ENCODE data around the gene FSHR. TPM values are rescaled to one million over a fixed set of nuclear protein-coding genes. Genes with fewer than 3 reads are reported as not detected.

Gene FSHR
- total RNA-seq, 1 donor from 2014 or later, result not detected

- DNase-seq (ENCODE audit: low spot score), result no peak
These were observed 193.3 kb downstream of the FSHR start for GRCh38 chr2:48961009-48961408.

- no peak for DNase-seq (ENCODE audit: low spot score)
These were observed 199.4 kb downstream of the FSHR start for GRCh38 chr2:48954935-48955334.

GRCh38 chr2:48954311-48954710 is 200.0 kb downstream of the FSHR start:
- DNase-seq (ENCODE audit: low spot score), result no peak

GRCh38 chr2:48952614-48953013 is 201.7 kb downstream of the FSHR start:
- DNase-seq (ENCODE audit: low spot score), result no peak

- no peak for DNase-seq (ENCODE audit: low spot score)
These were observed 202.2 kb downstream of the FSHR start for GRCh38 chr2:48952143-48952542.

GRCh38 chr2:48948400-48949125 is 205.8 kb downstream of the FSHR start:
- DNase-seq (ENCODE audit: low spot score), result no peak

- DNase-seq (ENCODE audit: low spot score), result peak; percentile 57
These were observed 207.8 kb downstream of the FSHR start for GRCh38 chr2:48946449-48947048.

- DNase-seq (ENCODE audit: low spot score), result no peak
These were observed 209.4 kb downstream of the FSHR start for GRCh38 chr2:48944956-48945355.

- DNase-seq (ENCODE audit: low spot score), result no peak
These were observed 210.9 kb downstream of the FSHR start for GRCh38 chr2:48943436-48943835.

GRCh38 chr2:48941908-48942307 is 212.4 kb downstream of the FSHR start:
- no peak for DNase-seq (ENCODE audit: low spot score)

- DNase-seq (ENCODE audit: low spot score), result no peak
These were observed 212.9 kb downstream of the FSHR start for GRCh38 chr2:48941456-48941855.

- DNase-seq (ENCODE audit: low spot score), result no peak
These were observed 213.7 kb downstream of the FSHR start for GRCh38 chr2:48940606-48941005.

- no peak for DNase-seq (ENCODE audit: low spot score)
These were observed 215.1 kb downstream of the FSHR start for GRCh38 chr2:48939232-48939631.

- no peak for DNase-seq (ENCODE audit: low spot score)
These were observed 216.1 kb downstream of the FSHR start for GRCh38 chr2:48938231-48938630.

GRCh38 chr2:48934807-48935206 is 219.5 kb downstream of the FSHR start:
- DNase-seq (ENCODE audit: low spot score), result no peak

- DNase-seq (ENCODE audit: low spot score), result no peak
These were observed 220.4 kb downstream of the FSHR start for GRCh38 chr2:48933828-48934497.

- DNase-seq (ENCODE audit: low spot score), result no peak
These were observed 221.6 kb downstream of the FSHR start for GRCh38 chr2:48932667-48933066.

GRCh38 chr2:48929571-48930301 is 224.6 kb downstream of the FSHR start:
- no peak for DNase-seq (ENCODE audit: low spot score)

GRCh38 chr2:48927355-48927754 is 227.0 kb downstream of the FSHR start:
- no peak for DNase-seq (ENCODE audit: low spot score)

GRCh38 chr2:48915884-48916283 is 238.4 kb downstream of the FSHR start:
- DNase-seq (ENCODE audit: low spot score), result no peak

- DNase-seq (ENCODE audit: low spot score), result no peak
These were observed 239.1 kb downstream of the FSHR start for GRCh38 chr2:48915227-48915626.

GRCh38 chr2:48914477-48915089 is 239.7 kb downstream of the FSHR start:
- DNase-seq (ENCODE audit: low spot score), result no peak
